Vagina (tissue), 2 donors: ENCODE results near the gene DNMT3B. TPM values are rescaled to one million over a fixed set of nuclear protein-coding genes. Genes with fewer than 3 reads are reported as not detected.

Source experiments
- DNase-seq, 2 donors: peaks; one replicate each; pipeline ENCODE4 v3.0.0-alpha.2; 2017; ENCODE audit errors: extremely low spot score in 2 of 2
- H3K27ac ChIP-seq: fragments of 200-600 bp; sonication (generic); one replicate; pipeline ENCODE4 v1.5.1; 2019
- H3K27me3 ChIP-seq: fragments of 200-600 bp; sonication (generic); one replicate; pipeline ENCODE4 v1.5.1; 2019
- H3K36me3 ChIP-seq, 2 donors: fragments of 200-600 bp; sonication (generic); one replicate each; pipeline ENCODE4 v1.5.1; 2017 to 2019
- H3K4me1 ChIP-seq: fragments of 200-600 bp; sonication (generic); one replicate; pipeline ENCODE4 v1.5.1; 2019
- H3K4me3 ChIP-seq, 2 donors: fragments of 200-600 bp; sonication (generic); 1 replicate in 1 of 2; 2 replicates in 1 of 2; pipeline ENCODE4 v1.5.1; 2016 to 2019
- H3K9me3 ChIP-seq: fragments of 200-600 bp; sonication (generic); one replicate; pipeline ENCODE4 v1.5.1; 2019
- CTCF ChIP-seq, 3 experiments: fragments of 450-650 bp in 2 of 3; fragments of 200-600 bp in 1 of 3; sonication (generic) in 1 of 3; IDR thresholded peaks; one replicate each; pipeline ENCODE4 v1.5.1; 2017 to 2019; ENCODE audit warnings: antibody characterized with exemption in 3 of 3, mild to moderate bottlenecking in 2 of 3, moderate library complexity in 2 of 3
- POLR2A ChIP-seq, 2 donors: fragments of 450-650 bp; IDR thresholded peaks; one replicate each; pipeline ENCODE4 v1.6.1; 2017; ENCODE audit warnings: antibody characterized with exemption in 2 of 2, mild to moderate bottlenecking in 2 of 2, moderate library complexity in 2 of 2
- POLR2AphosphoS5 ChIP-seq, 2 donors: sonication (generic); formaldehyde crosslinking; IDR thresholded peaks; one replicate each; pipeline ENCODE4 v1.9.0; 2017; ENCODE audit warnings: antibody characterized with exemption in 2 of 2, mild to moderate bottlenecking in 2 of 2, low read depth in 1 of 2; ENCODE audit not compliant: insufficient read depth in 1 of 2
- intact Hi-C: fragments of 100-400 bp; cut with DNase I; formaldehyde crosslinking; loops from one replicate; pipeline ENCODE4 v1.15.1; 2023
- total RNA-seq: library from RNA; depleted of rRNA; stranded (reverse); fragments of >200 nt; gene quantifications from one replicate; pipeline ENCODE4 v1.2.3, GENCODE V29; 2016

DNMT3B gene
- total RNA-seq, 1 donor from 2014 or later = 1.2 TPM

GRCh38 chr20:32767418-32768198 lies 5.4 kb downstream of the DNMT3B start:
- no peak overlapping the region for H3K27ac ChIP-seq
- no peak for TF ChIP-seq POLR2AphosphoS5 (IDR thresholded peaks at IDR 0.05; ENCODE audit: insufficient read depth in 1 of 2, low read depth in 1 of 2)
- TF ChIP-seq CTCF (IDR thresholded peaks at IDR 0.05) = no peak
- no peak for TF ChIP-seq POLR2A (IDR thresholded peaks at IDR 0.05)
- intact Hi-C loops = no loop called here
- no peaks in the 10 kb centered on the region for H3K36me3 ChIP-seq
- H3K4me3 ChIP-seq = no peak overlapping the region
- H3K9me3 ChIP-seq = no peaks in the 10 kb centered on the region
- H3K27me3 ChIP-seq = no peaks in the 10 kb centered on the region
- H3K4me1 ChIP-seq = peaks cover 10% of the 10 kb centered on the region
- no peak for DNase-seq

- no peak for DNase-seq
- Histone ChIP-seq H3K27me3 (no peaks in the 10 kb centered on the region), H3K27ac (no peak overlapping the region), H3K36me3 (no peaks in the 10 kb centered on the region), H3K4me3 (no peak overlapping the region), H3K4me1 (no peaks in the 10 kb centered on the region), H3K9me3 (no peaks in the 10 kb centered on the region)
- intact Hi-C loops = loop anchor here (10.0 kb wide), 1 partner anchor 247 kb away; no protein-coding TSS in a partner anchor
- TF ChIP-seq POLR2AphosphoS5 (IDR thresholded peaks at IDR 0.05; ENCODE audit: insufficient read depth in 1 of 2, low read depth in 1 of 2) (no peak), POLR2A (IDR thresholded peaks at IDR 0.05) (no peak), CTCF (IDR thresholded peaks at IDR 0.05) (no peak)
Measured at GRCh38 chr20:32772046-32772445, 9.9 kb downstream of the DNMT3B start.

- Histone ChIP-seq H3K9me3 (no peaks in the 10 kb centered on the region), H3K4me1 (no peaks in the 10 kb centered on the region), H3K27me3 (no peaks in the 10 kb centered on the region), H3K36me3 (no peaks in the 10 kb centered on the region), H3K4me3 (no peak overlapping the region), H3K27ac (no peak overlapping the region)
- no peak for TF ChIP-seq CTCF (IDR thresholded peaks at IDR 0.05)
- intact Hi-C loops = loop anchor here (10.0 kb wide), 1 partner anchor 248 kb away; no protein-coding TSS in a partner anchor
- no peak for DNase-seq
Measured at GRCh38 chr20:32773223-32773622, 11.0 kb downstream of the DNMT3B start.

GRCh38 chr20:32773855-32774254 lies 11.7 kb downstream of the DNMT3B start:
- Histone ChIP-seq H3K4me3 (no peak overlapping the region), H3K9me3 (no peaks in the 10 kb centered on the region), H3K4me1 (no peaks in the 10 kb centered on the region), H3K27ac (no peak overlapping the region), H3K36me3 (no peaks in the 10 kb centered on the region), H3K27me3 (no peaks in the 10 kb centered on the region)
- no peak for TF ChIP-seq POLR2AphosphoS5 (IDR thresholded peaks at IDR 0.05; ENCODE audit: insufficient read depth in 1 of 2, low read depth in 1 of 2)
- TF ChIP-seq CTCF (IDR thresholded peaks at IDR 0.05) = no peak
- TF ChIP-seq POLR2A (IDR thresholded peaks at IDR 0.05) = no peak
- DNase-seq = no peak
- intact Hi-C loops = loop anchor here (10.0 kb wide), 1 partner anchor 249 kb away; no protein-coding TSS in a partner anchor

- no peaks in the 10 kb centered on the region for H3K36me3 ChIP-seq
- H3K27ac ChIP-seq = no peak overlapping the region
- intact Hi-C loops = loop anchor here (10.0 kb wide), 1 partner anchor 251 kb away; no protein-coding TSS in a partner anchor
Measured at GRCh38 chr20:32775336-32775991, 13.3 kb downstream of the DNMT3B start.

More at GRCh38 chr20:32775336-32775991, 13.3 kb downstream of the DNMT3B start:
- Histone ChIP-seq H3K27me3 (no peaks in the 10 kb centered on the region), H3K4me1 (no peaks in the 10 kb centered on the region), H3K4me3 (no peak overlapping the region), H3K9me3 (no peaks in the 10 kb centered on the region)
- DNase-seq = no peak
- TF ChIP-seq CTCF (IDR thresholded peaks at IDR 0.05) (no peak), POLR2A (IDR thresholded peaks at IDR 0.05) (no peak), POLR2AphosphoS5 (IDR thresholded peaks at IDR 0.05; ENCODE audit: insufficient read depth in 1 of 2, low read depth in 1 of 2) (no peak)
